Activated naive CD4-positive, alpha-beta T cell treated with anti-CD3 and anti-CD28 coated beads, Interleukin-2, amount 50 U/mL, for 24 hours (primary cell): ENCODE data around the gene GRIN2A.

Experiments used
- H3K27ac Mint-ChIP-seq: one replicate; pipeline ENCODE4 v1.8.0; 2021; ENCODE audit warnings: mild to moderate bottlenecking, mixed read lengths
- H3K27me3 Mint-ChIP-seq: one replicate; pipeline ENCODE4 v1.8.0; 2021; ENCODE audit warnings: mixed read lengths
- H3K36me3 Mint-ChIP-seq: one replicate; pipeline ENCODE4 v1.8.0; 2021; ENCODE audit warnings: mixed read lengths
- H3K4me1 Mint-ChIP-seq: one replicate; pipeline ENCODE4 v1.8.0; 2021; ENCODE audit warnings: mixed read lengths
- H3K4me3 Mint-ChIP-seq: one replicate; pipeline ENCODE4 v1.8.0; 2021; ENCODE audit warnings: mild to moderate bottlenecking, mixed read lengths
- H3K9me3 Mint-ChIP-seq: one replicate; pipeline ENCODE4 v1.8.0; 2021; ENCODE audit warnings: mixed read lengths

Gene GRIN2A

GRCh38 chr16:9932000-9932399 lies 250.2 kb downstream of the GRIN2A start:
- H3K27ac Mint-ChIP-seq: no peak overlapping the region
- peaks cover 1% of the 10 kb centered on the region for H3K27me3 Mint-ChIP-seq
- no peaks in the 10 kb centered on the region for H3K36me3 Mint-ChIP-seq
- no peaks in the 10 kb centered on the region for H3K4me1 Mint-ChIP-seq
- no peak overlapping the region for H3K4me3 Mint-ChIP-seq
- H3K9me3 Mint-ChIP-seq: no peaks in the 10 kb centered on the region

GRCh38 chr16:9929836-9930235 lies 252.4 kb downstream of the GRIN2A start:
- Mint-ChIP-seq H3K4me1 (no peaks in the 10 kb centered on the region), H3K9me3 (no peaks in the 10 kb centered on the region), H3K36me3 (no peaks in the 10 kb centered on the region), H3K4me3 (no peak overlapping the region), H3K27me3 (peaks cover 1% of the 10 kb centered on the region), H3K27ac (no peak overlapping the region)

GRCh38 chr16:9929313-9929712 lies 252.9 kb downstream of the GRIN2A start:
- Mint-ChIP-seq H3K9me3 (no peaks in the 10 kb centered on the region), H3K4me3 (no peak overlapping the region), H3K36me3 (no peaks in the 10 kb centered on the region), H3K27ac (no peak overlapping the region), H3K27me3 (no peaks in the 10 kb centered on the region), H3K4me1 (no peaks in the 10 kb centered on the region)

GRCh38 chr16:9922441-9922840 lies 259.8 kb downstream of the GRIN2A start:
- no peaks in the 10 kb centered on the region for H3K36me3 Mint-ChIP-seq
- H3K4me1 Mint-ChIP-seq: no peaks in the 10 kb centered on the region
- H3K4me3 Mint-ChIP-seq: no peak overlapping the region
- H3K27me3 Mint-ChIP-seq: no peaks in the 10 kb centered on the region
- H3K27ac Mint-ChIP-seq: no peak overlapping the region
- no peaks in the 10 kb centered on the region for H3K9me3 Mint-ChIP-seq

- no peaks in the 10 kb centered on the region for H3K27me3 Mint-ChIP-seq
- H3K27ac Mint-ChIP-seq: no peak overlapping the region
- no peaks in the 10 kb centered on the region for H3K9me3 Mint-ChIP-seq
- no peaks in the 10 kb centered on the region for H3K36me3 Mint-ChIP-seq
- no peaks in the 10 kb centered on the region for H3K4me1 Mint-ChIP-seq
- H3K4me3 Mint-ChIP-seq: no peak overlapping the region
Observed at GRCh38 chr16:9921997-9922396, 260.2 kb downstream of the GRIN2A start.

GRCh38 chr16:9919460-9919859 lies 262.8 kb downstream of the GRIN2A start:
- H3K27me3 Mint-ChIP-seq: no peaks in the 10 kb centered on the region
- H3K4me1 Mint-ChIP-seq: no peaks in the 10 kb centered on the region
- H3K36me3 Mint-ChIP-seq: no peaks in the 10 kb centered on the region
- no peaks in the 10 kb centered on the region for H3K9me3 Mint-ChIP-seq
- no peak overlapping the region for H3K27ac Mint-ChIP-seq
- no peak overlapping the region for H3K4me3 Mint-ChIP-seq

GRCh38 chr16:9917691-9918090 lies 264.5 kb downstream of the GRIN2A start:
- no peaks in the 10 kb centered on the region for H3K36me3 Mint-ChIP-seq
- H3K27me3 Mint-ChIP-seq: no peaks in the 10 kb centered on the region
- H3K4me1 Mint-ChIP-seq: no peaks in the 10 kb centered on the region
- no peaks in the 10 kb centered on the region for H3K9me3 Mint-ChIP-seq
- H3K4me3 Mint-ChIP-seq: no peak overlapping the region
- no peak overlapping the region for H3K27ac Mint-ChIP-seq

GRCh38 chr16:9913604-9914326 lies 268.5 kb downstream of the GRIN2A start:
- Mint-ChIP-seq H3K4me3 (no peak overlapping the region), H3K27ac (no peak overlapping the region), H3K36me3 (no peaks in the 10 kb centered on the region), H3K9me3 (no peaks in the 10 kb centered on the region), H3K4me1 (no peaks in the 10 kb centered on the region), H3K27me3 (no peaks in the 10 kb centered on the region)

GRCh38 chr16:9911989-9912388 lies 270.2 kb downstream of the GRIN2A start:
- H3K4me1 Mint-ChIP-seq: no peaks in the 10 kb centered on the region

GRCh38 chr16:9911231-9911630 lies 271.0 kb downstream of the GRIN2A start:
- no peaks in the 10 kb centered on the region for H3K36me3 Mint-ChIP-seq
- no peak overlapping the region for H3K27ac Mint-ChIP-seq
- no peaks in the 10 kb centered on the region for H3K9me3 Mint-ChIP-seq
- H3K4me3 Mint-ChIP-seq: no peak overlapping the region
- no peaks in the 10 kb centered on the region for H3K27me3 Mint-ChIP-seq
- H3K4me1 Mint-ChIP-seq: no peaks in the 10 kb centered on the region

More at GRCh38 chr16:9911989-9912388, 270.2 kb downstream of the GRIN2A start:
- Mint-ChIP-seq H3K4me3 (no peak overlapping the region), H3K27me3 (no peaks in the 10 kb centered on the region), H3K36me3 (no peaks in the 10 kb centered on the region), H3K9me3 (no peaks in the 10 kb centered on the region), H3K27ac (no peak overlapping the region)

- no peak overlapping the region for H3K4me3 Mint-ChIP-seq
- H3K9me3 Mint-ChIP-seq: no peaks in the 10 kb centered on the region
- no peaks in the 10 kb centered on the region for H3K4me1 Mint-ChIP-seq
- no peaks in the 10 kb centered on the region for H3K27me3 Mint-ChIP-seq
- no peaks in the 10 kb centered on the region for H3K36me3 Mint-ChIP-seq
- H3K27ac Mint-ChIP-seq: no peak overlapping the region
Observed at GRCh38 chr16:9909072-9909825, 273.0 kb downstream of the GRIN2A start.

- Mint-ChIP-seq H3K4me1 (no peaks in the 10 kb centered on the region), H3K9me3 (no peaks in the 10 kb centered on the region), H3K36me3 (no peaks in the 10 kb centered on the region), H3K27me3 (no peaks in the 10 kb centered on the region), H3K4me3 (no peak overlapping the region), H3K27ac (no peak overlapping the region)
Observed at GRCh38 chr16:9908613-9909012, 273.6 kb downstream of the GRIN2A start.

GRCh38 chr16:9907752-9908151 lies 274.5 kb downstream of the GRIN2A start:
- Mint-ChIP-seq H3K4me1 (no peaks in the 10 kb centered on the region), H3K36me3 (no peaks in the 10 kb centered on the region), H3K9me3 (no peaks in the 10 kb centered on the region), H3K4me3 (no peak overlapping the region), H3K27me3 (no peaks in the 10 kb centered on the region), H3K27ac (no peak overlapping the region)

- no peaks in the 10 kb centered on the region for H3K36me3 Mint-ChIP-seq
- H3K27ac Mint-ChIP-seq: no peak overlapping the region
- H3K4me3 Mint-ChIP-seq: no peak overlapping the region
- H3K4me1 Mint-ChIP-seq: no peaks in the 10 kb centered on the region
- no peaks in the 10 kb centered on the region for H3K27me3 Mint-ChIP-seq
- H3K9me3 Mint-ChIP-seq: peaks cover under 1% of the 10 kb centered on the region
Observed at GRCh38 chr16:9906218-9906617, 276.0 kb downstream of the GRIN2A start.

- Mint-ChIP-seq H3K4me3 (no peak overlapping the region), H3K4me1 (no peaks in the 10 kb centered on the region), H3K9me3 (peaks cover 4% of the 10 kb centered on the region), H3K36me3 (no peaks in the 10 kb centered on the region), H3K27ac (no peak overlapping the region), H3K27me3 (no peaks in the 10 kb centered on the region)
Observed at GRCh38 chr16:9904526-9904925, 277.7 kb downstream of the GRIN2A start.

GRCh38 chr16:9900576-9900975 lies 281.7 kb downstream of the GRIN2A start:
- Mint-ChIP-seq H3K4me3 (no peak overlapping the region), H3K4me1 (no peaks in the 10 kb centered on the region), H3K9me3 (peaks cover 11% of the 10 kb centered on the region), H3K36me3 (no peaks in the 10 kb centered on the region), H3K27me3 (no peaks in the 10 kb centered on the region), H3K27ac (no peak overlapping the region)
